Islet precursor cell (in vitro differentiated cells): Measurements from ENCODE around the gene PARN.
A peak's percentile ranks its signal among the peaks of the same experiment; 100 is the strongest.

Experiments used
- DNase-seq: peaks from one replicate; pipeline ENCODE4 v3.0.0-alpha.2; 2018

Gene PARN

GRCh38 chr16:14495213-14496046 is 134.6 kb downstream of the PARN start:
- no peak for DNase-seq

- DNase-seq = no peak
Observed at GRCh38 chr16:14494396-14494966, 135.6 kb downstream of the PARN start.

- no peak for DNase-seq
Observed at GRCh38 chr16:14493791-14494190, 136.3 kb downstream of the PARN start.

GRCh38 chr16:14492614-14493013 is 137.4 kb downstream of the PARN start:
- no peak for DNase-seq

GRCh38 chr16:14491861-14492529 is 138.1 kb downstream of the PARN start:
- no peak for DNase-seq

GRCh38 chr16:14490235-14490634 is 139.8 kb downstream of the PARN start:
- DNase-seq = no peak

GRCh38 chr16:14489460-14489859 is 140.6 kb downstream of the PARN start:
- DNase-seq = peak; percentile 80

GRCh38 chr16:14487579-14487978 is 142.5 kb downstream of the PARN start:
- no peak for DNase-seq

GRCh38 chr16:14486520-14487303 is 143.3 kb downstream of the PARN start:
- peak; percentile 94 for DNase-seq

GRCh38 chr16:14485811-14486519 is 144.1 kb downstream of the PARN start:
- no peak for DNase-seq

- DNase-seq = no peak
Observed at GRCh38 chr16:14485121-14485551, 144.9 kb downstream of the PARN start.

- no peak for DNase-seq
Observed at GRCh38 chr16:14483819-14484385, 146.2 kb downstream of the PARN start.

- DNase-seq = no peak
Observed at GRCh38 chr16:14476183-14476582, 153.9 kb downstream of the PARN start.

- no peak for DNase-seq
Observed at GRCh38 chr16:14475370-14476139, 154.5 kb downstream of the PARN start.

GRCh38 chr16:14473488-14473887 is 156.6 kb downstream of the PARN start:
- no peak for DNase-seq

- no peak for DNase-seq
Observed at GRCh38 chr16:14472357-14472756, 157.7 kb downstream of the PARN start.

GRCh38 chr16:14470788-14471187 is 159.3 kb downstream of the PARN start:
- DNase-seq = no peak

GRCh38 chr16:14465799-14466198 is 164.3 kb downstream of the PARN start:
- no peak for DNase-seq

- no peak for DNase-seq
Observed at GRCh38 chr16:14464796-14465195, 165.3 kb downstream of the PARN start.

- no peak for DNase-seq
Observed at GRCh38 chr16:14464192-14464591, 165.9 kb downstream of the PARN start.

- peak; percentile 71 for DNase-seq
Observed at GRCh38 chr16:14462811-14463210, 167.2 kb downstream of the PARN start.
